Right lung (tissue), 5 donors: ENCODE results near the gene GHRL. TPM values are rescaled to one million over a fixed set of nuclear protein-coding genes. Genes with fewer than 3 reads are reported as not detected.
"Not testable (repeated sequence)": the region's sequence is repeated elsewhere in the genome, so short reads cannot be mapped to it uniquely, and the experiment has no call there.

ENCODE experiments used
- DNase-seq, 2 donors: peaks; one replicate each; pipeline ENCODE4 v3.0.0-alpha.2; 2013
- polyA plus RNA-seq, 5 donors: library from polyadenylated mRNA; unstranded; fragments of 120-200 nt; gene quantifications; one replicate each; pipeline versions ENCODE4 v1.2.1 to v1.2.3, GENCODE V29; 2013; ENCODE audit warnings: inconsistent platforms in 1 of 5, low replicate concordance in 1 of 5; ENCODE audit not compliant: insufficient read length in 5 of 5, insufficient read depth in 1 of 5

The GHRL gene
- polyA plus RNA-seq, 5 donors, result 69.0 to 204 (median 110) TPM

DNA sequence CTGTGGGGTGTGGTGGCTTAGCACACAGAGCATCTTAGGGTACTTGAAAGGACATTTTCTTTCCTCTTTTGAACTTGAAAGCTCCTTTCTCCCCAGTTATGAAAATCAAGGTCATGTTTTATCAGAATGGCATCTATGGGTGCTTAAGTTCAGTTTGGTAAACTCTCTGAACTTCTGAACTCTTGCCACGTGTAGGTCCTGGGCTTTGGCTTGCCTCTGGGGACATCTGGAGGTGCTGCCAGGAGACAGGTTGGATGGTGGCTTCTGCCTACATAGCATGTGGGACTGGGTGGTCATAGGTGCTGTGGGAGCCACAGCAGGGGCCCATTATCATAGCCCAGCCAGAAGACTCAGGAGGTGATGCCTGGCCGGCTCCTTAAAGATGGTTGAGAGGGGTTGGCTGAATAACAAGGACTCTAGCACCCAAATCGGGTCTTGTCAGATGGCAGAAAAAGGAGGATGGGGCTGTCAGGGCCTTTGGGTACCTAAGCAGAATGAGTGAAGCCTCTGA lies 15.6 kb downstream of the GHRL start:
- no peak for DNase-seq

GRCh38 chr3:10274601-10275000 lies 18.1 kb downstream of the GHRL start:
- DNase-seq, result no peak

DNA sequence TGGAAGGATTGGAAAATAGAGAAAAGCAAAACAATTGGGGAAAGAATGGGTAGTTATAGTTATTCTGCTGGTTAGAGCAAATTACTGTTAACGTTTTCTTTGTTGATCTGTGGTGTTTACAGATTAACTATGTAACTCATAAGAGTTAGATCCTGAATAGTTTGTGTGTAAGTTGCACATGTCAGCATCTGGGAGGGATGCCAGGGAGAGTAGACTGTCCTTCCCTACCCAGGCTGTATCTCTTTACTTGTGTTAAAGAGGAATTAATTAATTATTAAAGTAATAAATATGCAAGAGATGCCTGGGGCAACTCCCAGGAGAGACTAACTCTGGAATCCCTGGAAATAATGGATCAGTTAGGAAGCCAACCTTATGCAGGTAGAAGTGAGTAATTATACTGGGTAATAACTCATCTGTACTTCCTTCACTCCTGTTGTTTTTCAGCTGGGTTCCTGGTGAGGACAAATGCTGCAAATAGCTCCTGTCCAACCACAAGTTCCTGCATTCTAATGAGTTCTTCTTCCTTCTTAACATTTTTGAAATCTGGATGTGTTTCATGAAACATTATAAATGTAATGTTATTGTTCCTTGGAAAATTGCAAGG lies 18.9 kb downstream of the GHRL start:
- DNase-seq, result no peak

DNA sequence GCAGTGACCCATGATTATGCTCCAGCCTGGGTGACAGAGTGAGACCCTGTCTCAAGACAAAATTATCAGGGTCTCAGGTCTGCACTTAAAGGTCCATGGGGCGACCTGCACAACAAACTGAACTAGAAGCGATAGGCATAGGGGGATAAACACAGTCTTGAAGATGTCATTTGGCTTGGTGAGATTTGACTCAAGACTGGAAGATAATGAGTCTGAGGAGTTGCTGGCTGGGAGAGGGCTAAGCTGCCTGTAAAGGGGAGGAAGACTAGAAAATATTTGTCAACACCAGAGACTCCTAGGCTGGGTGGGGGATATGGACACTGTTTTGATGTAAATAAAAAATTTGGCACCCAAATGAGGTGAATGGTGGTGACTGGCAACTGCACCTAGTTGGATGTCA lies 19.8 kb downstream of the GHRL start:
- DNase-seq, result no peak

- DNase-seq, result not testable (repeated sequence)
These were observed 20.3 kb downstream of the GHRL start for GRCh38 chr3:10272476-10272875.

DNA sequence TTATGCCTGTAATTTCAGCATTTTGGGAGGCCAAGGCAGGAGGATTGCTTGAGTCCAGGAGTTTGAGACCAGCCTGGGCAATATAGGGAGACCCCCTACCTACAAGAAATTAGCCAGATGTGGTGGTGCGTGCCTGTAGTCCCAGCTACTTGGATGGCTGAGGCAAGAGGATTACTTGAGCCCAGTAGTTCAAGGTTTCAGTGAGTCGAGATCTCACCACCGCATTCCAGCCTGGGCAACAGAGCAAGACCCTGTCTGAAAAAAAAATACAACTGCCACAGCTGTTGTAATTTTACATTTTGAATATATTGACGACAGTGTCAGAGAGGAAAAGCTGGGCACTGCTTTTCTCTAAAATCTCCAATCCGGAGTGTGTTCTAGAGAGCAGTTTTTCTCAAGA lies 23.3 kb downstream of the GHRL start:
- no peak for DNase-seq

GRCh38 chr3:10268930-10269329 lies 23.8 kb downstream of the GHRL start:
- DNase-seq, result no peak

DNA sequence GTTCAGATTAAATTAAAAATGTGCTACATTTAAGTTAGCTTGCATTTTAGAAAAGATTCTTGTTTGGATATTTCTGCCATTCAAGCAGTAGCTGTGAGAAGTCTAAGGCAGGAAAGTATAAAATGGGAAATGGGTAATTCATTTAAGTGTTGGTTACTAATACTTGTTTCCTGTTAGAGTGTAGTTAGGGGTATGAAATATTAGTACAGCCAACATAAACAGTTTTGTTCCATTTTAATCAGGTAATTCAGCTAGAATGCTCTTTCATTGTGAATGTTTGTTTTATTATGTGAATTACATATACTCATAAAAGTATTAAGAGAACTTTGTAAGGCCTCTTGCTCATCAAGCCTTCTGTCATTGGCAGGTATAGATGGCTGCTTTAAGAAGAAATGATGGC lies 24.6 kb downstream of the GHRL start:
- DNase-seq, result no peak

- DNase-seq, result not testable (repeated sequence)
These were observed 25.8 kb downstream of the GHRL start for GRCh38 chr3:10266936-10267335.

- DNase-seq, result no peak
These were observed 26.9 kb downstream of the GHRL start for GRCh38 chr3:10265833-10266232.

- no peak for DNase-seq
These were observed 28.9 kb downstream of the GHRL start for GRCh38 chr3:10263646-10264363.

GRCh38 chr3:10262027-10262426 lies 30.7 kb downstream of the GHRL start:
- no peak for DNase-seq

DNA sequence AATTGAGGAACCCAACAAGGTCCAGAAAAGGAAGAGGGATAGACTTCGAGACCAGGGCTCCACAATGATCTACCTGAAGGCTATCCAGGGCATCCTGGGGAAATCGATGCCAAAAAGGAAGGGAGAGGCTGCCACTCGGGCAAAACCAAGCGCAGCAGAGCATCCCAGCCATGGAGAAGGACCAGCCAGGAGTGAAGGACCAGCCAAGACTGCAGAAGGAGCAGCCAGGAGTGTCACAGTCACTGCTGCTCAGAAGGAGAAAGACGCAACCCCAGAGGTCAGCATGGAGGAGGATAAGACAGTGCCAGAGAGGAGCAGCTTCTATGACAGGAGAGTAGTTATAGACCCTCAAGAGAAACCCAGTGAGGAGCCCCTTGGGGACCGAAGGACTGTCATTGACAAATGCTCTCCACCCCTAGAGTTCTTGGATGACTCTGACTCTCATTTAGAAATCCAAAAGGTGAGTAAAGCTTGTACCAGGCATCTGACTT lies 32.5 kb downstream of the GHRL start:
- DNase-seq, result no peak

DNA sequence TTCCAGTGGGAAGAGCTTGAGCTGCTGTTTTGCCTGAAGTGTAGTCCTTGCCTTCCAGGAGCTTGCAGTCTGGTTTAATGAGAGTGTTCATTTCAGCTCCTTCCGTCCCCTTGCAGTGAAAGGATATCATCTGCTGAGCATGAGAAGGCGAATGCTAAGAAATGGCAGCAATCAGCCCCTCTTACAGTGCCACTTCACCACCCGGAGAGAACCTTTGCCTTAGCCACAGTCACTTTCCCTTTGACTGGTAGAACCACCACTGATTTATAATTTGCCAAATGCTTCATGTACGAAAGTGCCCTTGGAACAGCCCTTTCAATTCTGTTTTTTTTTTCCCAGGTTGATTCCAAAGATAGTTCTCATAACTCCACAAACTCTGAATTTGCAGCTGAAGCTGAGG lies 32.9 kb downstream of the GHRL start:
- DNase-seq, result no peak

GRCh38 chr3:10259036-10259435 lies 33.7 kb downstream of the GHRL start:
- DNase-seq, result no peak

DNA sequence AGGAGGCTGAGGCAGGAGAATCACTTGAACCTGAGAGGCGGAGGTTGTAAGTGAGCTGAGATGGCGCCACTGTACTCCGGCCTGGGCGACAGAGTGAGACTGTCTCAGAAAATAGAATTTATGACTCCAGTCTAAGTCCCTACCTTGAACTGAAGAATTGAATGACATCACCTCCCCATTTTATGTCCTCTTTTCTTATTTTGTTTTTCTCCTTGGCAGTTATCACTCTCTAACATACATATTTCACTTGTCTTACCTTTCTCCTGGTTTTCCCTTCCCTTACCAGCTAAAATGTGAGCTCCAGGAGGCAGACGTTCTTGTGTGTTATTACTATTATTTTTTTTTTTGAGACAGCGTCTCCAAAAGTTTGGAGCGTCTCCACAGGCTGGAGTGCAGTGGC lies 36.9 kb downstream of the GHRL start:
- DNase-seq, result no peak

GRCh38 chr3:10253731-10254130 lies 39.0 kb downstream of the GHRL start:
- no peak for DNase-seq

DNA sequence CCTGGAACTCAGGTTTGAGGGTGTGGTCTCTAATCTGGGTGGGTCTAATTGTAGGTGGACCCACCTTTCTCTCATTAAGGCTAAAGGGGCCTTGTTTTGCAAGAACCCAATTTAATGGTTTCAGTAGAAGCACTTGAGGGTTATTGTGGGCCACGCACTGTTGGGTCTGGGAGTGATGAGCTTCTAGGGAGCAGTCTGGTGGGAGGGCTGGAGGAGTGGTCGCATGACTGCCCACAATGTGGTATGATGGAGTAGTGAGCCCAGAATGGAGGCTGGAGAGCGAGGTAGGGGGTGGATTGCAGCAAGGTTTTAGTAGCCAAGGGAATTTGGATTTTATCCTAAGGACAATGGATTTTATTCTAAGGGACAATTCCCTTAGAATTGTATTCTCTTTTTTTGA lies 41.7 kb downstream of the GHRL start:
- DNase-seq, result no peak

GRCh38 chr3:10249833-10250232 lies 42.9 kb downstream of the GHRL start:
- DNase-seq, result no peak

- no peak for DNase-seq
These were observed 43.6 kb downstream of the GHRL start for GRCh38 chr3:10248984-10249748.

DNA sequence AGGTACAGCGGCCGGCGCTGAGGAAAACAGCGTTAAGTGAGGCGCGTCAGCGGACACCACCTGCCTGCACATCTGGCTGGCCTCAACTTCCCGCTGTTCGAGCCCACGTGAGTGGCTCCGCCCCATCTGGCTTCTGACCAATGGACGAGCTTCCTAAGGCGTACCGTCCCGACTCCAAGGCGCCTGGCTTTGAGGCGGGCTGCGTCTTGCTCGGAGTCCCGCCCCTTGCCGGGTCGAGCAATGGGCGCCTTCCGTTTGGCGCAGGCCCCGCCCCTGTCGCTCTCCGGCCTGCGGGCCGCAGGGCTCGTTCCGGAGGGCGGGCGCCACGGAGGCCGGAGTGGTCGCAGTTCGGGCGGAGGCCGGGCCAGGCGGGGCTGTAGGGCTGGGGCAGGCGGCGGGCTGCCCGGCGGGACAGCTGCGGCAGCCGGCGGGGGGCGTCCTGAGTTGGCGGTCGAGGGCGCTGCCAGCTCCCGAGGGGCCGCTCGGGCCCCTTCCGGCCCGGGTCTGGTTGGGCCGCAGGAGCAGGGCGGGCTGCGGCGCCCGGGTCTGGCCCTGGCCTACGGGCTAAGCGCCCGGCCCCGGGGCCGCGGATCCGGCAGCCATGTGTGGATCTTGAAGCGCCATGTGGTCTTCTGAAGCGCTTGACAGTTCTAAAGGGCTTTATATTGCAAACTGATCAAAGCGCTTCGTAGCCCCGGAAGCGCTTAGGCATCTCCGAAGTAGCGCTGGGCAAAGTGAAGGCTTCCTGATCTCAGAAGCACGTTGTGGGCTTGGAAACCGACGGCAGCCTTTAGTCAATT lies 44.4 kb downstream of the GHRL start, which contains the start of gene TATDN2:
TSS of gene TATDN2 (plus strand) at position 276 of the 800 bp plus-strand sequence. CDS start 742 bp downstream, outside the sequence.
- DNase-seq, result peak; percentile 89
